HG03175 (cell line): Measurements from ENCODE around the gene GTF2F1.
"Not testable (repeated sequence)": the region's sequence is repeated elsewhere in the genome, so short reads cannot be mapped to it uniquely, and the experiment has no call there.

Source experiments
- ATAC-seq: cut with Tn5 transposase; IDR thresholded peaks from one replicate; pipeline ENCODE4 v1.9.1; 2021; ENCODE audit warnings: mild to moderate bottlenecking, moderate library complexity; ENCODE audit not compliant: unreplicated experiment

Gene GTF2F1

GRCh38 chr19:6359568-6360341, 33.2 kb downstream of the GTF2F1 start:
- ATAC-seq: no peak

GRCh38 chr19:6358003-6358402, 35.0 kb downstream of the GTF2F1 start:
- ATAC-seq: no peak

GRCh38 chr19:6357174-6357573, 35.8 kb downstream of the GTF2F1 start:
- ATAC-seq: no peak

GRCh38 chr19:6355321-6356040, 37.5 kb downstream of the GTF2F1 start:
- not testable (repeated sequence) for ATAC-seq

GRCh38 chr19:6354098-6354674, 38.8 kb downstream of the GTF2F1 start:
- no peak for ATAC-seq

DNA sequence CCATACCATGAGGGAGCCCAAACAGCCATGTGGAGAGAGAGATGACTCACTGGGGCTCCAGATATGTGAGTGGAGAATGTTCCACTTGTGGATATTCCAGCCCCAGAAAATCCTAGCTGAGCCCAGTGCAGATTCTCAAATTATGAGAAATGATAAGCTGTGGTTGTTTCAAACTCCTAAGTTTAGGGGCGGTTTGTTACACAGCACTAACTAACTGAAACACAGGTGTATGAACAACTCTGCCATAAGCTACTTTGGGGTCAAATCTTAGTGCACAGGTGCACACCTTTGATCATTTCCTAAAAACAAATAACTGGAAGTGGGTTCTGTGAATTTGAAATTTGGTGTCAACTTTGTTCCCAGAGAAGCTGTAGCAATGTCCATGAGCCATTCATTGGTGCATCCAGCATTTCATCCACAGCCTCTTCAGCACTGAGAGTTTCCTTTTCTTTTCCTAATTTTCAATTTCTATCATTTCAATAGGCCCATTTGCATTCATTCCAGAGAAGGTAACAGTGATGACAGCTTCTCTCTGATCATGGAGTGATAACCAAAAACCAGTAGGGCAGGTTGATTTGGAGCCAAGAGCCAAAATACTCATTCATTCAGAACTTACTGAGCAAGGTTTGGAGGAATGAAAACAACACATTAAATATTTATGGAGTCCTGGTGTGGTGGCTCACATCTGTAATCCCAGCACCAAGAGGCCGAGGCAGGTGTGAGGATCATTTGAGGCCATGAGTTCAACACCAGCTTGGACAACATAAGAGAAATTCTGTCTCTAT, 40.4 kb downstream of the GTF2F1 start:
- no peak for ATAC-seq

- ATAC-seq: no peak
Observed at GRCh38 chr19:6350688-6351087, 42.3 kb downstream of the GTF2F1 start.

DNA sequence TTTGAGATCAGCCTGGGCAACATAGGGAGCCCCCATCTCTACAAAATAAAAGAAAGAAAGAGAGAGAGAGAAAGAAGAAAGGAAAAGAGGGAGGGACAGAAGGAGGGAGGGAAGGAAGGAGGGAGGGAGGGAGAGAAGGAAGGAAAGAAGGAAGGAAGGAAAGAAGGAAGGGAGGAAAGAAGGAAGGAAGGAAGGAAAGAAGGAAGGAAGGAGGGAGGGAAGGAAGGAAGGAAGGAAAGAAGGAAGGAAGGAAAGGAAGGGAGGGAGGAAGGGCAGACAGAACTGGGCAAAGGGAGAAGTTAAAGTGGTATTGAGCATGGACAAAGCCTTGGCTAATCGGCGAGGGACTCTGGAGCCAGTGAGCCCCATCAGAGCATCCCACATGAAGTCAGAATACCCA, 43.7 kb downstream of the GTF2F1 start:
- not testable (repeated sequence) for ATAC-seq

DNA sequence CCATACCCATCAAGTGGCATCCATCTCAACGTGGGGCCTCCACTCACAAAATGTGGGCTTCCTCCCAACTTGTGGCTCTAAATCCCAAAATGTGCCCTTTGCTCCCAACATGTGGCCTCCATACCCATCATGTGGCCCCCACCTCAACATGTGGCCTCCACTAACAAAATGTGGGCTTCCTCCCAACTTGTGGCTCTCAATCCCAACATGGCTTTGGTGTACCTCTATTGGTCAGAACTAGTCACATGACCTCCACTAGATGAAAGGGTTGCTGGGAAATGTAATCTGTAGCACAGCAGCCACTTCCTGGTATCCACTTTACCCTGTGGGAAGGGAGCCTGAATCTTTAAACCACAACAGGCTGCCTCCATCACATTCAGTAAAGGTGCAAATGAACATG, 49.5 kb downstream of the GTF2F1 start:
- no peak for ATAC-seq

DNA sequence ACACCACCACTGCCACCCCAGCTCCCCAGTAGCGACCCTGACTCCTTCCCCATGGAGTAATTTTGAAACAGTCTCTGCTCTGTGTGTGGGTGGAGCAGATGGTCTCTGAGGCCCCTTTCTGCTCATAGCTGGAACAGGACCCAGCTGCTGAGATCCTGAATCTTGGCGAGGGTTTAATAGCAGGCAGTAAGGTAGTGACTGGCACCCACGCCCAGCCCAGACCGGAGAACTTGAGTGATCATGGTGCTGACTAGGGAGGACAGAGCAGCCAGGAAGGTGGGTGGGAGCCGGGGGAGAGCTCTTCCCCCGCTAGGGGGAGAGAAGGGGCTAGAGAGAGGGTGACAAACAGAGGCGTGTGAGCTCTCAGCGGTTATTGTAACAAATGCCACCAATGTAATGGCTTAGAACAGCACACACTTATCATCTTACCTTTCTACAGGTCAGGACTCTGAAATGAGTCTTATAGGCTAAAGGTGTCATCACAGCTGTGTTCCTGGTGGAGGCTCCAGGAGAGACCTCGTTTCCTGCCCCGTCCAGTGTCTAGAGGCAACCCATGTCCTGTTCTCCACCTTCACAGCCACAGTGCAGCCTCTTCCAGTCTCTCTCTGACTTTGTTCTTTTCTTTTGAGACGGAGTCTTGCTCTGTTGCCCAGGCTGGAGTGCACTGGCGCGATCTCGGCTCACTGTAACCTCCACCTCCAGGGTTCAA, 52.3 kb downstream of the GTF2F1 start:
- no peak for ATAC-seq

DNA sequence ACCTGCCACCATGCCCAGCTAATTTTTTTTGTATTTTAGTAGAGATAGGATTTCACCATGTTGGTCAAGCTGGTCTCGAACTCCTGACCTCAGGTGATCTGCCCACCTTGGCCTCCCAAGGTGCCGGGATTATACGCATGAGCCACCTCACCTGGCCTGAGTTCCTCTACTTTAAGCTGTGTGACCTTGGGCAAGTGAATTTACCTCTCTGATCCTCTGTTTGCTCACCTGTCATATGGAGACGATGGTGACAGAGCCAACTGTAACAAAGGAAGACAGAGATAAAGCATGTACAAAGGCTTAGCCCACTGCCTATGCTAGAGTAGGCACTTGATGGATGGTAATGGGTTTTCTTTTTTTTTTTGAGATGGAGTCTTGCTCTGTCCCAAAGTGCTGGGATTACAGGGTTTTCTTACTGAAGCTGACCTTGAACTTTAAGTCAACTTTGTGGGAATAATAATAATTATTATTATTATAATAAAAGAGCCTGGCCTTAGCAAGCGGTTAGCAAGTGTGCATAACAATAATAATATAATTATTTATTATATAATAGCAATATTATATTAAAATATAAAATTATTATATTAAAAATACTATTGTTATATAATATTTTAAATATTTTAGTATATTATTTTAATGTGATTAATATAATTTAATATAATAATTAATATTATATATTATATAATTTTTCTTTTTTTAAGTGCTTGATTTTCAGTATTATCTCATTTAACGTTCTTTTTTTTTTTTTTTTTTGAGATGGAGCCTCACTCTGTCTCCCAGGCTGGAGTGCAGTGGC, 58.3 kb downstream of the GTF2F1 start:
- no peak for ATAC-seq

GRCh38 chr19:6333439-6333838, 59.5 kb downstream of the GTF2F1 start, which contains the start of gene ACER1:
Gene ACER1, minus strand, starts transcription at chr19:6333612. Its CDS starts 61 bp downstream, at chr19:6333551.
- ATAC-seq: no peak
